ENCODE measurements around the gene LY6G6D.

LY6G6D gene

GRCh38 chr6:31758281-31758680 lies 43.1 kb downstream of the LY6G6D start:
- H3K4me3 ChIP-seq (ENCODE audit: low read depth, low read length), result no peak overlapping the region
- peaks cover 52% of the 10 kb centered on the region for H3K36me3 ChIP-seq (ENCODE audit: control insufficient read depth, insufficient read depth, low read length)
- peaks cover 2% of the 10 kb centered on the region; the same call in 1 of the 2 replicates for H3K4me1 ChIP-seq (ENCODE audit: control insufficient read depth, insufficient read depth, low read length)
- H3K9ac ChIP-seq (ENCODE audit: low read length), result no peak overlapping the region
- H3K27me3 ChIP-seq (ENCODE audit: control insufficient read depth, insufficient read depth, low read length), result no peaks in the 10 kb centered on the region
- H3K27ac ChIP-seq (ENCODE audit: low read depth, low read length), result no peak overlapping the region
- no peaks in the 10 kb centered on the region for H3K9me3 ChIP-seq (ENCODE audit: control insufficient read depth, insufficient read depth, low read depth, low read length)

DNA sequence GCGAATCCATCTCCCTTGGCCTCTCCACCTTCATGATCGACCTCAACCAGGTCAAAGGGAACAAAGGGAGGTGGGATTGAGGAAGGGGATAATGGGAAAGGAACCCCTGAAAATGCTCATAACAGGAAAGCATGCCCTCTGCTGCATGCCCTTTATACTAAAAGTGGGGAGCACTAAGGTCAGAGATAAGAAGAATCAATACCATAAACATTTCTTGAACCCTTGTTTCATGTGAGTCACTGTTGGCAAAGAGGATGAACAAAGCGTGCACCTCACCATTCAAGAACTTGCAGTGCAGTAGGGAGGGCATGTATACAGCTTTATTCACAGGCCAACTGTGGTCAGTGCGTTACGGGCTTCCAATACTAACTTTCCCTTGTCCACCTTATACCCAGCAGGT lies 45.6 kb downstream of the LY6G6D start:
- Histone ChIP-seq H3K4me1 (ENCODE audit: control insufficient read depth, insufficient read depth, low read length) (peaks cover 4% of the 10 kb centered on the region; the same call in 1 of the 2 replicates), H3K4me3 (ENCODE audit: low read depth, low read length) (no peak overlapping the region), H3K9me3 (ENCODE audit: control insufficient read depth, insufficient read depth, low read depth, low read length) (no peaks in the 10 kb centered on the region), H3K9ac (ENCODE audit: low read length) (no peak overlapping the region), H3K27ac (ENCODE audit: low read depth, low read length) (no peak overlapping the region), H3K36me3 (ENCODE audit: control insufficient read depth, insufficient read depth, low read length) (peaks cover 56% of the 10 kb centered on the region), H3K27me3 (ENCODE audit: control insufficient read depth, insufficient read depth, low read length) (no peaks in the 10 kb centered on the region)

DNA sequence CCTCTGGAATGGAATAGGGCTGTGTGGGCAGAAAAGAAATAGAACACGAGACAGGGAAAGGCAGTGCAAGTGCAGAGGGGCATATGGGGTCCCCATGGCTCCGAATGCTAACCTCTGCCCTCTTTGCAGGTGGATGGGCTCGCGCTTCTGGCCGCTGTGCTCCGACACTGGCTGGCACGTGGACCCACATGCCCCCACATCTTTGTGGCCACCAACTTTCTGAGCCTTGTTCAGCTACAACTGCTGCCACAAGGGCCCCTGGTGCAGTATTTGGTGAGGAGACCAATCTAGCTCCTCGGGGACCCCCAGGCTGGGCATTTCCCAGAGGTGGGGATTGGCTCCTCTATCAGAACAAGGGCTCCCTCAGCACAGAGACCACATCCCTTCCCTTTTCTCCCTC lies 46.2 kb downstream of the LY6G6D start:
- H3K4me3 ChIP-seq (ENCODE audit: low read depth, low read length), result no peak overlapping the region
- H3K27me3 ChIP-seq (ENCODE audit: control insufficient read depth, insufficient read depth, low read length), result no peaks in the 10 kb centered on the region
- H3K4me1 ChIP-seq (ENCODE audit: control insufficient read depth, insufficient read depth, low read length), result peaks cover 8% of the 10 kb centered on the region; the same call in 1 of the 2 replicates
- no peak overlapping the region for H3K9ac ChIP-seq (ENCODE audit: low read length)
- H3K36me3 ChIP-seq (ENCODE audit: control insufficient read depth, insufficient read depth, low read length), result peaks cover 56% of the 10 kb centered on the region
- H3K9me3 ChIP-seq (ENCODE audit: control insufficient read depth, insufficient read depth, low read depth, low read length), result no peaks in the 10 kb centered on the region
- no peak overlapping the region for H3K27ac ChIP-seq (ENCODE audit: low read depth, low read length)

- no peaks in the 10 kb centered on the region for H3K9me3 ChIP-seq (ENCODE audit: control insufficient read depth, insufficient read depth, low read depth, low read length)
- no peak within 1 kb of the TSS for H3K27ac ChIP-seq (ENCODE audit: low read depth, low read length)
- H3K36me3 ChIP-seq (ENCODE audit: control insufficient read depth, insufficient read depth, low read length), result peaks cover 56% of the 10 kb centered on the region
- H3K4me3 ChIP-seq (ENCODE audit: low read depth, low read length), result no peak within 1 kb of the TSS
- peaks cover 10% of the 10 kb centered on the region; the same call in 1 of the 2 replicates for H3K4me1 ChIP-seq (ENCODE audit: control insufficient read depth, insufficient read depth, low read length)
- no peaks in the 10 kb centered on the region for H3K27me3 ChIP-seq (ENCODE audit: control insufficient read depth, insufficient read depth, low read length)
- H3K9ac ChIP-seq (ENCODE audit: low read length), result no peak within 1 kb of the TSS
These were observed 47.2 kb downstream of the LY6G6D start, which contains the start of gene SAPCD1 for GRCh38 chr6:31762356-31762755. TSS of gene SAPCD1 (plus strand) at chr6:31762656. CDS start at chr6:31763055, 399 bp downstream.

DNA sequence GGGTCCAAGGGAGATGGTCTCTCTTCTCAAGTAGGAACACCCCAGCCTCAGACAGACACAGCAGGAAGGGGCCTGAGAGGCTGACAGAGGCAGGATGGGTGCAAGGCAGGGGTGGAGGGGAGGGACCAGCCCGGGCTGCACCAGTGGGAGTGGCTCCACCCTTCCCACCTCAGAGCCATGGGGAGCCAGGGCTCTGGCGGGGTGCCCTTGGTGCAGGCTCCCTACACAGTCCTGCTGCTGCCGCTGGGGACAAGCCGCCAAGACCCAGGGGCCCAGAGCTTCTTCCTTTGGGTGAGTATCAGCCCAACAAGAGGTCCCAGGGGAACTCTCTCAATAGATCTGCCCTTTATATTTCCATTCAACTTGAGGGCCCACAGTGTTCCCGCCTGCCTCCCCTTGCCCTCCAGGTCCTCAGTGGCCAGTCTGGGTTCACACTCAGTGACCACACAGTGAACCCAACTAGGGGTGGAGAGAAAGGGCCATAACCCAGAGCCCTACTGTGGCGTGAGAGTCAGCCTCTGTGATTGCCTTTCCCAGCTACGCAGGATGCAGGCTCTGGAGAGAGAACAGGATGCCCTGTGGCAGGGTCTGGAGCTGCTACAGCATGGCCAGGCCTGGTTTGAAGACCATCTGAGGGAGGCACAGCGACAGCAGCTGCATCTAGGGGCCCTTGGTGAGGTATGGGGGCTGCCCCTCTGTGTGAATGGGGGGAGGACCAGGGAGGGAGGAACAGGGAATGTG lies 47.9 kb downstream of the LY6G6D start:
- H3K36me3 ChIP-seq (ENCODE audit: control insufficient read depth, insufficient read depth, low read length), result peaks cover 52% of the 10 kb centered on the region
- no peak overlapping the region for H3K4me3 ChIP-seq (ENCODE audit: low read depth, low read length)
- H3K9ac ChIP-seq (ENCODE audit: low read length), result no peak overlapping the region
- H3K27me3 ChIP-seq (ENCODE audit: control insufficient read depth, insufficient read depth, low read length), result no peaks in the 10 kb centered on the region
- H3K9me3 ChIP-seq (ENCODE audit: control insufficient read depth, insufficient read depth, low read depth, low read length), result no peaks in the 10 kb centered on the region
- no peak overlapping the region for H3K27ac ChIP-seq (ENCODE audit: low read depth, low read length)
- peaks cover 10% of the 10 kb centered on the region; the same call in 1 of the 2 replicates for H3K4me1 ChIP-seq (ENCODE audit: control insufficient read depth, insufficient read depth, low read length)

DNA sequence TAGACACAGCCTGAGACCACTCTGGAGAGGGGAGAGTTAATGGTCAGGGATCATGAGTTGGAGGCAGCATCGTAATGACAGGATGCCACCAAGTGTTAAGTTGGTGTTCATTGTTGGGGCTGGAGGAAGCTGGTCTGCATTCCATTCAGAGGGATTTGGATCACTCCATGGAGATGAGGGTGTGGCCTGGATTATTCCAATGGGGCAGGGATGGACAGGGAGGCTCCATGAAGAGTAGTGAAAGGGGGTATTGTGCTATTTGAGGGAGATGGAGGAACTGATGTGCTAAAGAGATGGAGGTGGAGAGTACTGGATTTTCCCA lies 48.4 kb downstream of the LY6G6D start:
- Histone ChIP-seq H3K9me3 (ENCODE audit: control insufficient read depth, insufficient read depth, low read depth, low read length) (no peaks in the 10 kb centered on the region), H3K27ac (ENCODE audit: low read depth, low read length) (no peak overlapping the region), H3K4me3 (ENCODE audit: low read depth, low read length) (no peak overlapping the region), H3K27me3 (ENCODE audit: control insufficient read depth, insufficient read depth, low read length) (no peaks in the 10 kb centered on the region), H3K9ac (ENCODE audit: low read length) (no peak overlapping the region), H3K36me3 (ENCODE audit: control insufficient read depth, insufficient read depth, low read length) (peaks cover 47% of the 10 kb centered on the region), H3K4me1 (ENCODE audit: control insufficient read depth, insufficient read depth, low read length) (peaks cover 10% of the 10 kb centered on the region; the same call in 1 of the 2 replicates)

GRCh38 chr6:31764198-31764597 lies 49.0 kb downstream of the LY6G6D start:
- H3K9me3 ChIP-seq (ENCODE audit: control insufficient read depth, insufficient read depth, low read depth, low read length), result no peaks in the 10 kb centered on the region
- H3K36me3 ChIP-seq (ENCODE audit: control insufficient read depth, insufficient read depth, low read length), result peaks cover 43% of the 10 kb centered on the region
- H3K27ac ChIP-seq (ENCODE audit: low read depth, low read length), result no peak overlapping the region
- peaks cover 10% of the 10 kb centered on the region; the same call in 1 of the 2 replicates for H3K4me1 ChIP-seq (ENCODE audit: control insufficient read depth, insufficient read depth, low read length)
- H3K9ac ChIP-seq (ENCODE audit: low read length), result no peak overlapping the region
- H3K27me3 ChIP-seq (ENCODE audit: control insufficient read depth, insufficient read depth, low read length), result no peaks in the 10 kb centered on the region
- H3K4me3 ChIP-seq (ENCODE audit: low read depth, low read length), result no peak overlapping the region

- Histone ChIP-seq H3K4me3 (ENCODE audit: low read depth, low read length) (peak overlapping the region; percentile 55; the same call in 1 of the 2 replicates), H3K27me3 (ENCODE audit: control insufficient read depth, insufficient read depth, low read length) (no peaks in the 10 kb centered on the region), H3K9ac (ENCODE audit: low read length) (no peak overlapping the region), H3K27ac (ENCODE audit: low read depth, low read length) (no peak overlapping the region), H3K36me3 (ENCODE audit: control insufficient read depth, insufficient read depth, low read length) (peaks cover 29% of the 10 kb centered on the region), H3K9me3 (ENCODE audit: control insufficient read depth, insufficient read depth, low read depth, low read length) (no peaks in the 10 kb centered on the region), H3K4me1 (ENCODE audit: control insufficient read depth, insufficient read depth, low read length) (peaks cover 10% of the 10 kb centered on the region; the same call in 1 of the 2 replicates)
These were observed 50.4 kb downstream of the LY6G6D start for GRCh38 chr6:31765559-31765909.

- no peaks in the 10 kb centered on the region for H3K9me3 ChIP-seq (ENCODE audit: control insufficient read depth, insufficient read depth, low read depth, low read length)
- peaks cover 23% of the 10 kb centered on the region for H3K36me3 ChIP-seq (ENCODE audit: control insufficient read depth, insufficient read depth, low read length)
- no peaks in the 10 kb centered on the region for H3K27me3 ChIP-seq (ENCODE audit: control insufficient read depth, insufficient read depth, low read length)
- H3K27ac ChIP-seq (ENCODE audit: low read depth, low read length), result no peak overlapping the region
- peaks cover 10% of the 10 kb centered on the region; the same call in 1 of the 2 replicates for H3K4me1 ChIP-seq (ENCODE audit: control insufficient read depth, insufficient read depth, low read length)
- peak overlapping the region; percentile 35 for H3K9ac ChIP-seq (ENCODE audit: low read length)
- H3K4me3 ChIP-seq (ENCODE audit: low read depth, low read length), result peak overlapping the region; percentile 55
These were observed 51.0 kb downstream of the LY6G6D start for GRCh38 chr6:31765910-31766794.

GRCh38 chr6:31767096-31767645 lies 52.0 kb downstream of the LY6G6D start:
- H3K27me3 ChIP-seq (ENCODE audit: control insufficient read depth, insufficient read depth, low read length), result no peaks in the 10 kb centered on the region
- H3K36me3 ChIP-seq (ENCODE audit: control insufficient read depth, insufficient read depth, low read length), result peaks cover 13% of the 10 kb centered on the region; the same call in 1 of the 2 replicates
- no peak overlapping the region for H3K27ac ChIP-seq (ENCODE audit: low read depth, low read length)
- no peak overlapping the region for H3K4me3 ChIP-seq (ENCODE audit: low read depth, low read length)
- H3K9me3 ChIP-seq (ENCODE audit: control insufficient read depth, insufficient read depth, low read depth, low read length), result no peaks in the 10 kb centered on the region
- no peak overlapping the region for H3K9ac ChIP-seq (ENCODE audit: low read length)
- peaks cover 10% of the 10 kb centered on the region; the same call in 1 of the 2 replicates for H3K4me1 ChIP-seq (ENCODE audit: control insufficient read depth, insufficient read depth, low read length)

Measured in HUES6 (cell line).